SK-N-SH (cell line): ENCODE results near the gene FBXO3. TPM values are rescaled to one million over a fixed set of nuclear protein-coding genes. Genes with fewer than 3 reads are reported as not detected.
A peak's percentile ranks its signal among the peaks of the same experiment; 100 is the strongest.

Source experiments
- CTCF ChIA-PET: fragments of 300-600, 350-600 bp; formaldehyde crosslinking; extraction: SDS; loops from one replicate; lab custom pipeline; 2021; lab: Yijun Ruan, JAX
- POLR2A ChIA-PET: fragments of 350-600 bp; sonication (Branson Sonifier 250); formaldehyde crosslinking; extraction: SDS; loops from one replicate; lab custom pipeline; 2020; ENCODE audit warnings: antibody characterized with exemption, inconsistent platforms; lab: Yijun Ruan, JAX
- DNase-seq: peaks from one replicate; pipeline ENCODE4 v3.0.0; 2012
- H2AFZ ChIP-seq: fragments of 200-600 bp; sonication (generic); 2 replicates; pipeline ENCODE4 v1.8.1; 2016; ENCODE audit warnings: antibody characterized with exemption, mild to moderate bottlenecking, low read depth
- H3F3A ChIP-seq: fragments of 200-600 bp; sonication (generic); replicated peaks from 2 replicates; pipeline ENCODE3; 2016; ENCODE audit warnings: antibody characterized with exemption, mild to moderate bottlenecking; ENCODE audit not compliant: insufficient read depth
- H3K27ac ChIP-seq, 2 experiments: fragments of 200-500 bp in 1 of 2; fragments of 200-600 bp in 1 of 2; sonication (Bioruptor generic) in 1 of 2; sonication (generic), shearing (Covaris generic) in 1 of 2; 2 replicates each; pipeline versions ENCODE4 v1.5.1 to v1.6.1; 2014 to 2016; ENCODE audit warnings: low read depth in 2 of 2, inconsistent platforms in 1 of 2, low read length in 1 of 2, mild to moderate bottlenecking in 1 of 2, mixed read lengths in 1 of 2
- H3K27me3 ChIP-seq: fragments of 200-600 bp; sonication (generic), shearing (Covaris generic); 2 replicates; pipeline ENCODE4 v1.6.1; 2016; ENCODE audit warnings: mixed run types; ENCODE audit not compliant: insufficient read depth
- H3K36me3 ChIP-seq, 2 experiments: fragments of 200-500 bp in 1 of 2; fragments of 200-600 bp in 1 of 2; sonication (Bioruptor generic) in 1 of 2; sonication (generic) in 1 of 2; replicated peaks in 1 of 2; 2 replicates each; pipeline versions ENCODE3 to v1.5.1; 2014 to 2016; ENCODE audit warnings: low read length in 1 of 2, mild to moderate bottlenecking in 1 of 2; ENCODE audit not compliant: insufficient read depth in 2 of 2, control insufficient read depth in 1 of 2
- H3K4me1 ChIP-seq, 2 experiments: fragments of 200-500 bp in 1 of 2; fragments of 200-600 bp in 1 of 2; sonication (Bioruptor generic) in 1 of 2; sonication (generic), shearing (Covaris generic) in 1 of 2; 2 replicates each; pipeline versions ENCODE4 v1.5.1 to v1.6.1; 2014 to 2016; ENCODE audit warnings: low read depth in 1 of 2, low read length in 1 of 2, mixed run types in 1 of 2; ENCODE audit not compliant: insufficient read depth in 2 of 2, control insufficient read depth in 1 of 2
- H3K4me2 ChIP-seq: fragments of 200-600 bp; sonication (generic), shearing (Covaris generic); 2 replicates; pipeline ENCODE4 v1.6.1; 2017; ENCODE audit warnings: mixed run types
- H3K4me3 ChIP-seq, 2 experiments: fragments of 200-500 bp in 1 of 2; fragments of 200-600 bp in 1 of 2; sonication (Bioruptor generic) in 1 of 2; sonication (generic), shearing (Covaris generic) in 1 of 2; 2 replicates each; pipeline versions ENCODE4 v1.5.1 to v1.8.1; 2014 to 2016; ENCODE audit warnings: low read depth in 2 of 2, inconsistent platforms in 1 of 2, low read length in 1 of 2, mild to moderate bottlenecking in 1 of 2, mixed read lengths in 1 of 2, moderate library complexity in 1 of 2
- H3K79me2 ChIP-seq: fragments of 200-600 bp; sonication (generic); 2 replicates; pipeline ENCODE4 v1.8.1; 2017; ENCODE audit warnings: mild to moderate bottlenecking; ENCODE audit not compliant: insufficient read depth
- H3K9ac ChIP-seq: fragments of 200-600 bp; sonication (generic); 2 replicates; pipeline ENCODE4 v1.6.1; 2017; ENCODE audit warnings: mixed run types
- H3K9me2 ChIP-seq: fragments of 200-600 bp; sonication (generic); 2 replicates; pipeline ENCODE4 v1.6.1; 2017; ENCODE audit warnings: mixed run types
- H3K9me3 ChIP-seq: fragments of 200-600 bp; sonication (generic); 2 replicates; pipeline ENCODE4 v1.6.1; 2017; ENCODE audit warnings: mixed run types, mild to moderate bottlenecking, moderate library complexity
- H4K20me1 ChIP-seq: fragments of 200-600 bp; sonication (generic); 2 replicates; pipeline ENCODE4 v1.6.1; 2017; ENCODE audit warnings: mild to moderate bottlenecking, mixed run types; ENCODE audit not compliant: insufficient read depth
- CHD2 ChIP-seq: fragments of 150-350 bp; IDR thresholded peaks from 2 replicates; pipeline ENCODE4 v1.6.1; 2018; ENCODE audit warnings: low read length; ENCODE audit not compliant: partially characterized antibody
- ELF1 ChIP-seq: IDR thresholded peaks from 2 replicates; pipeline ENCODE4 v1.4.0; 2012
- EP300 ChIP-seq, 2 experiments: IDR thresholded peaks; 2 replicates each; pipeline versions ENCODE4 v1.4.0 to v1.6.1; 2012; ENCODE audit warnings: borderline replicate concordance in 1 of 2, low read depth in 1 of 2, low read length in 1 of 2
- EZH2phosphoT487 ChIP-seq: fragments of 200-600 bp; sonication (generic); IDR thresholded peaks from 2 replicates; pipeline ENCODE4 v1.6.1; 2017; ENCODE audit warnings: low read depth, mixed run types, mild to moderate bottlenecking, antibody characterized with exemption, moderate library complexity, borderline replicate concordance
- FOSL2 ChIP-seq: IDR thresholded peaks from 2 replicates; pipeline ENCODE4 v1.4.0; 2012; ENCODE audit warnings: low read depth, mild to moderate bottlenecking, moderate library complexity, borderline replicate concordance
- FOXM1 ChIP-seq: IDR thresholded peaks from 2 replicates; pipeline ENCODE4 v1.4.0; 2012; ENCODE audit warnings: low read depth, mild to moderate bottlenecking
- GATA2 ChIP-seq: sonication (generic); formaldehyde crosslinking; IDR thresholded peaks from 2 replicates; pipeline ENCODE4 v1.5.0; 2020; ENCODE audit warnings: mild to moderate bottlenecking, missing genetic modification reagents
- MEF2A ChIP-seq: IDR thresholded peaks from 2 replicates; pipeline ENCODE4 v1.4.0; 2012; ENCODE audit warnings: low read depth, borderline replicate concordance
- MXI1 ChIP-seq: IDR thresholded peaks from 2 replicates; pipeline ENCODE4 v1.6.1; 2012; ENCODE audit warnings: mild to moderate bottlenecking, low read depth, low read length, improper control_type of control experiment
- NFIC ChIP-seq: IDR thresholded peaks from 2 replicates; pipeline ENCODE4 v1.4.0; 2012; ENCODE audit warnings: borderline replicate concordance
- RCOR1 ChIP-seq: fragments of 150-350 bp; IDR thresholded peaks from 2 replicates; pipeline ENCODE4 v1.6.1; 2017; ENCODE audit warnings: antibody characterized with exemption, low read length
- RXRA ChIP-seq: IDR thresholded peaks from 2 replicates; pipeline ENCODE4 v1.4.0; 2012; ENCODE audit warnings: low read depth, mild to moderate bottlenecking, borderline replicate concordance
- SIN3A ChIP-seq: IDR thresholded peaks from 2 replicates; pipeline ENCODE4 v1.6.1; 2012; ENCODE audit warnings: low read depth, mild to moderate bottlenecking, low read length, moderate library complexity, borderline replicate concordance
- WGBS: methylation state at CpG from one replicate; pipeline ENCODE4 v1.1.6; 2017; ENCODE audit warnings: low lambda C conversion rate; 5-methylcytosine and 5-hydroxymethylcytosine counted together
- polyA plus RNA-seq, 3 experiments: library from polyadenylated mRNA; depleted of rRNA; stranded (reverse); fragments of >200 nt; gene quantifications; 2 replicates each; pipeline ENCODE4 v1.2.3, GENCODE V29; 2012
- TF ChIP-seq, protein P1 (sequence below): fragments of 200-600 bp; sonication (generic); IDR thresholded peaks from 2 replicates; pipeline ENCODE4 v1.6.1; 2017; ENCODE audit warnings: antibody characterized with exemption, mild to moderate bottlenecking, moderate library complexity
- TF ChIP-seq, protein P2 (sequence below): IDR thresholded peaks from 2 replicates; pipeline ENCODE4; 2012
- TF ChIP-seq, protein P3 (sequence below): IDR thresholded peaks from 2 replicates; pipeline ENCODE4 v1.4.0; 2012; ENCODE audit warnings: low read depth, borderline replicate concordance
- TF ChIP-seq, protein P4 (sequence below): IDR thresholded peaks from 2 replicates; pipeline ENCODE4 v1.4.0; 2012; ENCODE audit warnings: low read depth
- TF ChIP-seq, protein P5 (sequence below): fragments of 150-350 bp; IDR thresholded peaks from 2 replicates; pipeline ENCODE4 v1.6.1; 2017; ENCODE audit warnings: antibody characterized with exemption, low read length, low read depth, borderline replicate concordance

FBXO3 gene
- polyA plus RNA-seq, 1 of the 3 experiments (the other 2 are of a cell fraction), result 17.9 TPM

DNA sequence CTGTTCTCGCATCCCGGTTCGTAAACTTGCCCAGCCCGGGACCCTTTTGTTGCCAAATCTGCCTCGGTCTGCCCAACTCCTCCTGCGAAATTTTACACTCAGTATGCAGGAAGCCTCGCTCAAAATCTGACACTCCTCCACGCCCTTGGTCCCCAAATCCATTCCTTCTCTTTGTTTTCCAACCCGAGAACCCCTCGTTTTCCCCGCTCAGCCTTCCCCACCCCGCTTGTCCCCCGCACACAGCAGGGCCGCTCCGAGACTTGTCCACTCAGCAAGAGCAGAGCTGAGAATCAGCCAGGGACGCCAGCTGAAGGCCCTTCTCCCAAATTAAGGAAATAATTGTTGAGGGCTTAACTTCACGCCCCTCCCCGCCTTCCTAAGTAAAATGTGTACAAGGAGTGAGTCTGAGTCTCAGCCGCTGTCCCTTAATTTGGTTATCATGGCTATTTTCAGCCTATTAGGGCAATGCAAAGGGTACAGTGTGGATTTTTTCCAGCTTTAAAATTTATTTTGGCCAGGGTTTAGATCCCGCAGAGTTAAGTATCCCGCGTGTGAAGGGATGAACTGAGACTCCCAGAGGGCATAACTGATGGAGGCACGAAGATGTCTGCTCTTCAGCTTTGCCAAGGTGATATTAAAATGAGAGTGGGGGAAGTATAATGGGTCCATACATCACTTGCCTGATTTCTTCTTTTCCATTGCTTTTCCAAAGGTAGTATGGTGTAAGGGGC, 581 bp upstream of the FBXO3 start:
- Histone ChIP-seq H3K4me3 (peak overlapping the region; percentile 83 to 93), H3K9ac (peak overlapping the region; percentile 78)

DNA sequence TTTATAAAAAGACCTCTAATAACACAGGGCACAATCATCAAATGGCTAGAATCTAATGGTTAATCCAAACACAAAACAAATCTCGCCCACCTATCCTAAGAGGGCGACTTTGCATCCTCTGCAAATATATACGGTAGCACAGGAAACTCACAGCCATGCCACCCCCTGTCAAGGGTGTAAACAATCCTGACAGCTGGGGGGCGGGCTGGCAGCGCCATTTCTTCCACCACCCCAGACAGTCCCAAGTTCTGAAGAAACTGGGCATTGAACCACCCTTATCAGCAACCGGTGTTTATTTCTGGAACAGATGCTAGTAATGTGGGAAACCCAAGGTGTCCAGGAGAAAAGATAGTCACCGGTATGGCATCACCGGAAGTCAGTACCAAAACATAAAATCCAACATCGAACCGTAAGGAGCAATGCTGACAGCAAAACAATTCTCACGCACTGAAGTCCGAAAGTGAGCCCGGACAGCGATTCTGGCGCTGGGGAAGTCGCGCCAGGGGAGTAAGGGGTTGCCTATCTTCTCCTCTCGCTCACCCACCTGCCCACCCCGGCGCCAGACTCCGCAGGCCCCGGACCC, 825 bp downstream of the FBXO3 start:
- Histone ChIP-seq H3K9me3 (no peaks in the 10 kb centered on the region), H3F3A (no peaks in the 10 kb centered on the region), H3K4me1 (peaks cover 22 to 31% of the 10 kb centered on the region in 2 experiments; a peak in 3 of 4 replicates), H3K4me2 (peak overlapping the region; percentile 96), H4K20me1 (peaks cover 8% of the 10 kb centered on the region), H3K9me2 (no peaks in the 10 kb centered on the region), H3K36me3 (peaks cover 11 to 17% of the 10 kb centered on the region in 2 experiments)
- peak; percentile 39 for DNase-seq
- POLR2A ChIA-PET, result no interaction called here
- CTCF ChIA-PET, result interaction anchor here (1.5 to 3.2 kb wide), 2 partner anchors 56 to 85 kb away, joined by 4 to 11 read pairs; no protein-coding TSS in a partner anchor
- TF ChIP-seq FOXM1, result no peak
- TF ChIP-seq RXRA, result no peak
- no peak for TF ChIP-seq NFIC
- TF ChIP-seq, protein P1, sequence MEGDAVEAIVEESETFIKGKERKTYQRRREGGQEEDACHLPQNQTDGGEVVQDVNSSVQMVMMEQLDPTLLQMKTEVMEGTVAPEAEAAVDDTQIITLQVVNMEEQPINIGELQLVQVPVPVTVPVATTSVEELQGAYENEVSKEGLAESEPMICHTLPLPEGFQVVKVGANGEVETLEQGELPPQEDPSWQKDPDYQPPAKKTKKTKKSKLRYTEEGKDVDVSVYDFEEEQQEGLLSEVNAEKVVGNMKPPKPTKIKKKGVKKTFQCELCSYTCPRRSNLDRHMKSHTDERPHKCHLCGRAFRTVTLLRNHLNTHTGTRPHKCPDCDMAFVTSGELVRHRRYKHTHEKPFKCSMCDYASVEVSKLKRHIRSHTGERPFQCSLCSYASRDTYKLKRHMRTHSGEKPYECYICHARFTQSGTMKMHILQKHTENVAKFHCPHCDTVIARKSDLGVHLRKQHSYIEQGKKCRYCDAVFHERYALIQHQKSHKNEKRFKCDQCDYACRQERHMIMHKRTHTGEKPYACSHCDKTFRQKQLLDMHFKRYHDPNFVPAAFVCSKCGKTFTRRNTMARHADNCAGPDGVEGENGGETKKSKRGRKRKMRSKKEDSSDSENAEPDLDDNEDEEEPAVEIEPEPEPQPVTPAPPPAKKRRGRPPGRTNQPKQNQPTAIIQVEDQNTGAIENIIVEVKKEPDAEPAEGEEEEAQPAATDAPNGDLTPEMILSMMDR, result peak; percentile 8; the same call in 1 of the 2 replicates
- TF ChIP-seq ELF1, result no peak
- TF ChIP-seq, protein P2, sequence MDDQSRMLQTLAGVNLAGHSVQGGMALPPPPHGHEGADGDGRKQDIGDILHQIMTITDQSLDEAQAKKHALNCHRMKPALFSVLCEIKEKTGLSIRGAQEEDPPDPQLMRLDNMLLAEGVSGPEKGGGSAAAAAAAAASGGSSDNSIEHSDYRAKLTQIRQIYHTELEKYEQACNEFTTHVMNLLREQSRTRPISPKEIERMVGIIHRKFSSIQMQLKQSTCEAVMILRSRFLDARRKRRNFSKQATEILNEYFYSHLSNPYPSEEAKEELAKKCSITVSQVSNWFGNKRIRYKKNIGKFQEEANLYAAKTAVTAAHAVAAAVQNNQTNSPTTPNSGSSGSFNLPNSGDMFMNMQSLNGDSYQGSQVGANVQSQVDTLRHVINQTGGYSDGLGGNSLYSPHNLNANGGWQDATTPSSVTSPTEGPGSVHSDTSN, result no peak
- TF ChIP-seq SIN3A, result peak; percentile 86
- no peak for TF ChIP-seq EP300 (IDR thresholded peaks at IDR 0.05; ENCODE audit: borderline replicate concordance in 1 of 2, low read depth in 1 of 2, low read length in 1 of 2)
- no peak for TF ChIP-seq FOSL2
- TF ChIP-seq MXI1, result peak; percentile 58; the same call in 1 of the 2 replicates
- TF ChIP-seq, protein P3, sequence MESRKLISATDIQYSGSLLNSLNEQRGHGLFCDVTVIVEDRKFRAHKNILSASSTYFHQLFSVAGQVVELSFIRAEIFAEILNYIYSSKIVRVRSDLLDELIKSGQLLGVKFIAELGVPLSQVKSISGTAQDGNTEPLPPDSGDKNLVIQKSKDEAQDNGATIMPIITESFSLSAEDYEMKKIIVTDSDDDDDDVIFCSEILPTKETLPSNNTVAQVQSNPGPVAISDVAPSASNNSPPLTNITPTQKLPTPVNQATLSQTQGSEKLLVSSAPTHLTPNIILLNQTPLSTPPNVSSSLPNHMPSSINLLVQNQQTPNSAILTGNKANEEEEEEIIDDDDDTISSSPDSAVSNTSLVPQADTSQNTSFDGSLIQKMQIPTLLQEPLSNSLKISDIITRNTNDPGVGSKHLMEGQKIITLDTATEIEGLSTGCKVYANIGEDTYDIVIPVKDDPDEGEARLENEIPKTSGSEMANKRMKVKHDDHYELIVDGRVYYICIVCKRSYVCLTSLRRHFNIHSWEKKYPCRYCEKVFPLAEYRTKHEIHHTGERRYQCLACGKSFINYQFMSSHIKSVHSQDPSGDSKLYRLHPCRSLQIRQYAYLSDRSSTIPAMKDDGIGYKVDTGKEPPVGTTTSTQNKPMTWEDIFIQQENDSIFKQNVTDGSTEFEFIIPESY, result no peak
- TF ChIP-seq, protein P4, sequence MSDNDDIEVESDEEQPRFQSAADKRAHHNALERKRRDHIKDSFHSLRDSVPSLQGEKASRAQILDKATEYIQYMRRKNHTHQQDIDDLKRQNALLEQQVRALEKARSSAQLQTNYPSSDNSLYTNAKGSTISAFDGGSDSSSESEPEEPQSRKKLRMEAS, result peak; percentile 41; the same call in 1 of the 2 replicates
- TF ChIP-seq, all 33 proteins: peak for 4
- Histone ChIP-seq H3K9ac (peak overlapping the region; percentile 74), H2AFZ (peak overlapping the region; percentile 85; the same call in 1 of the 2 replicates), H3K27me3 (no peaks in the 10 kb centered on the region), H3K79me2 (peaks cover 40% of the 10 kb centered on the region), H3K27ac (peak overlapping the region in 1 of 2 experiments; percentile 34; a peak in 1 of 4 replicates), H3K4me3 (peak overlapping the region; percentile 83 to 93)
- WGBS, result 22% methylated on average over 13 of the region's 22 CpGs

More for the DNA sequence above, 581 bp upstream of the FBXO3 start:
- WGBS, result 8% methylated on average over 23 of the region's 23 CpGs
- no peaks in the 10 kb centered on the region for H3F3A ChIP-seq
- DNase-seq, result no peak
- CTCF ChIA-PET, result interaction anchor here (0.6 to 1.5 kb wide), 6 partner anchors 14 to 61 kb away, joined by 3 to 14 read pairs (median 3); no protein-coding TSS in a partner anchor
- no peak for TF ChIP-seq EP300 (IDR thresholded peaks at IDR 0.05; ENCODE audit: borderline replicate concordance in 1 of 2, low read depth in 1 of 2, low read length in 1 of 2)
- TF ChIP-seq, protein P4, result no peak
- no peak for TF ChIP-seq NFIC
- no peak for TF ChIP-seq CHD2
- no peak for TF ChIP-seq EZH2phosphoT487
- TF ChIP-seq, protein P5, sequence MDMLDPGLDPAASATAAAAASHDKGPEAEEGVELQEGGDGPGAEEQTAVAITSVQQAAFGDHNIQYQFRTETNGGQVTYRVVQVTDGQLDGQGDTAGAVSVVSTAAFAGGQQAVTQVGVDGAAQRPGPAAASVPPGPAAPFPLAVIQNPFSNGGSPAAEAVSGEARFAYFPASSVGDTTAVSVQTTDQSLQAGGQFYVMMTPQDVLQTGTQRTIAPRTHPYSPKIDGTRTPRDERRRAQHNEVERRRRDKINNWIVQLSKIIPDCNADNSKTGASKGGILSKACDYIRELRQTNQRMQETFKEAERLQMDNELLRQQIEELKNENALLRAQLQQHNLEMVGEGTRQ, result no peak
- TF ChIP-seq ELF1, result no peak
- no peak for TF ChIP-seq RCOR1
- TF ChIP-seq GATA2 (CRISPR knock-in tag), result no peak
- no peak for TF ChIP-seq MEF2A
- no peak for TF ChIP-seq FOSL2
- H3K4me1 ChIP-seq, result peaks cover 31 to 45% of the 10 kb centered on the region in 2 experiments; a peak in 3 of 4 replicates
- peak overlapping the region; percentile 59 to 74; a peak in 3 of 4 replicates for H3K27ac ChIP-seq
- no peaks in the 10 kb centered on the region for H3K27me3 ChIP-seq
- H2AFZ ChIP-seq, result peak overlapping the region; percentile 97
- H3K36me3 ChIP-seq, result peaks cover 5 to 6% of the 10 kb centered on the region in 2 experiments
- POLR2A ChIA-PET, result interaction anchor here (0.9 kb wide), 1 partner anchor 13 kb away, joined by 3 read pairs; no protein-coding TSS in a partner anchor
- no peaks in the 10 kb centered on the region for H3K9me2 ChIP-seq
- peak overlapping the region; percentile 96 for H3K4me2 ChIP-seq
- H3K79me2 ChIP-seq, result peaks cover 40% of the 10 kb centered on the region
- H4K20me1 ChIP-seq, result peaks cover 8% of the 10 kb centered on the region
- H3K9me3 ChIP-seq, result no peaks in the 10 kb centered on the region
